Suprapubic skin (tissue), 4 donors: ENCODE measurements around the gene AKAP13. TPM values are rescaled to one million over a fixed set of nuclear protein-coding genes. Genes with fewer than 3 reads are reported as not detected.

Source experiments
- DNase-seq, 2 donors: peaks; one replicate each; pipeline ENCODE4 v3.0.0-alpha.2; 2019; ENCODE audit warnings: low spot score in 2 of 2
- H3K27ac ChIP-seq: fragments of 200-600 bp; sonication (generic); one replicate; pipeline ENCODE4 v1.5.1; 2019
- H3K27me3 ChIP-seq: fragments of 200-600 bp; sonication (generic); one replicate; pipeline ENCODE4 v1.5.1; 2019
- H3K36me3 ChIP-seq: fragments of 200-600 bp; sonication (generic); one replicate; pipeline ENCODE4 v1.5.1; 2019
- H3K4me1 ChIP-seq: fragments of 200-600 bp; sonication (generic); one replicate; pipeline ENCODE4 v1.5.1; 2019
- H3K4me3 ChIP-seq: fragments of 200-600 bp; sonication (generic); one replicate; pipeline ENCODE4 v1.5.1; 2019; ENCODE audit warnings: mild to moderate bottlenecking
- H3K9me3 ChIP-seq: fragments of 200-600 bp; sonication (generic); one replicate; pipeline ENCODE4 v1.5.1; 2019
- EP300 ChIP-seq: sonication (generic); formaldehyde crosslinking; IDR thresholded peaks from one replicate; pipeline ENCODE4 v1.6.1; 2017; ENCODE audit warnings: antibody characterized with exemption
- POLR2A ChIP-seq, 2 donors: fragments of 450-650 bp; IDR thresholded peaks; one replicate each; pipeline ENCODE4 v1.6.1; 2017; ENCODE audit warnings: antibody characterized with exemption in 2 of 2, mild to moderate bottlenecking in 2 of 2, moderate library complexity in 2 of 2
- POLR2AphosphoS5 ChIP-seq, 3 donors: sonication (generic); formaldehyde crosslinking; IDR thresholded peaks; one replicate each; pipeline ENCODE4 v1.6.1; 2017; ENCODE audit warnings: antibody characterized with exemption in 3 of 3
- WGBS: methylation state at CpG from one replicate; pipeline ENCODE4 v1.1.5; 2018; 5-methylcytosine and 5-hydroxymethylcytosine counted together
- total RNA-seq, 4 donors: library from RNA; depleted of rRNA; stranded (reverse); fragments of >200 nt; gene quantifications; one replicate each; pipeline ENCODE4 v1.1.0, GENCODE V29; 2016
- TF ChIP-seq, protein P1 (sequence below), 2 donors: fragments of 200-600 bp in 1 of 2; fragments of 450-650 bp in 1 of 2; sonication (generic) in 1 of 2; IDR thresholded peaks; one replicate each; pipeline ENCODE4 v1.5.1; 2016 to 2019; ENCODE audit warnings: antibody characterized with exemption in 2 of 2, mild to moderate bottlenecking in 1 of 2, moderate library complexity in 1 of 2

The AKAP13 gene
- total RNA-seq, 4 donors from 2014 or later: 124 to 249 (median 163) TPM

DNA sequence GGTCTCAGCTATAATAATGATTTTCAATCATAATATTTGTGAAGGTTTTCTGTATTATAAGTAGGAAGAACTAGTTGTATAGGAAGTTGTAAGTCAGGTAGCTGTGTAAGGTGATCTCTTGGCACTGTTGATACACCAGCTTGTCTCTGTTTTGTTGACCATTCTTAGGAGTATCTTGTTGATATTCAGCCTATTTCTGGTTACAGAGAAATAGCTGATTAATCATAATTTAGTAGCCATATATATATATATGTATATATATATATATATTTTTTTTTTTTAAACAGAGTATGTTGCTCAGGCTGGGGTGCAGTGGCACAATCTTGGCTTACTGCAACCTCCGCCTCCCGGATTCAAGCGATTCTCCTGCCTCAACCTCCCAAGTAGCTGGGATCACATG lies 20.2 kb downstream of the AKAP13 start:
- Histone ChIP-seq H3K4me3 (no peak overlapping the region), H3K9me3 (no peaks in the 10 kb centered on the region), H3K36me3 (no peaks in the 10 kb centered on the region), H3K27ac (no peak overlapping the region), H3K4me1 (peaks cover 55% of the 10 kb centered on the region), H3K27me3 (no peaks in the 10 kb centered on the region)
- TF ChIP-seq EP300: no peak
- no peak for TF ChIP-seq POLR2A (IDR thresholded peaks at IDR 0.05)
- TF ChIP-seq, protein P1, sequence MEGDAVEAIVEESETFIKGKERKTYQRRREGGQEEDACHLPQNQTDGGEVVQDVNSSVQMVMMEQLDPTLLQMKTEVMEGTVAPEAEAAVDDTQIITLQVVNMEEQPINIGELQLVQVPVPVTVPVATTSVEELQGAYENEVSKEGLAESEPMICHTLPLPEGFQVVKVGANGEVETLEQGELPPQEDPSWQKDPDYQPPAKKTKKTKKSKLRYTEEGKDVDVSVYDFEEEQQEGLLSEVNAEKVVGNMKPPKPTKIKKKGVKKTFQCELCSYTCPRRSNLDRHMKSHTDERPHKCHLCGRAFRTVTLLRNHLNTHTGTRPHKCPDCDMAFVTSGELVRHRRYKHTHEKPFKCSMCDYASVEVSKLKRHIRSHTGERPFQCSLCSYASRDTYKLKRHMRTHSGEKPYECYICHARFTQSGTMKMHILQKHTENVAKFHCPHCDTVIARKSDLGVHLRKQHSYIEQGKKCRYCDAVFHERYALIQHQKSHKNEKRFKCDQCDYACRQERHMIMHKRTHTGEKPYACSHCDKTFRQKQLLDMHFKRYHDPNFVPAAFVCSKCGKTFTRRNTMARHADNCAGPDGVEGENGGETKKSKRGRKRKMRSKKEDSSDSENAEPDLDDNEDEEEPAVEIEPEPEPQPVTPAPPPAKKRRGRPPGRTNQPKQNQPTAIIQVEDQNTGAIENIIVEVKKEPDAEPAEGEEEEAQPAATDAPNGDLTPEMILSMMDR (IDR thresholded peaks at IDR 0.05): no peak
- TF ChIP-seq POLR2AphosphoS5 (IDR thresholded peaks at IDR 0.05): no peak
- 98% methylated on average over 3 of the region's 3 CpGs for WGBS
- DNase-seq: no peak

DNA sequence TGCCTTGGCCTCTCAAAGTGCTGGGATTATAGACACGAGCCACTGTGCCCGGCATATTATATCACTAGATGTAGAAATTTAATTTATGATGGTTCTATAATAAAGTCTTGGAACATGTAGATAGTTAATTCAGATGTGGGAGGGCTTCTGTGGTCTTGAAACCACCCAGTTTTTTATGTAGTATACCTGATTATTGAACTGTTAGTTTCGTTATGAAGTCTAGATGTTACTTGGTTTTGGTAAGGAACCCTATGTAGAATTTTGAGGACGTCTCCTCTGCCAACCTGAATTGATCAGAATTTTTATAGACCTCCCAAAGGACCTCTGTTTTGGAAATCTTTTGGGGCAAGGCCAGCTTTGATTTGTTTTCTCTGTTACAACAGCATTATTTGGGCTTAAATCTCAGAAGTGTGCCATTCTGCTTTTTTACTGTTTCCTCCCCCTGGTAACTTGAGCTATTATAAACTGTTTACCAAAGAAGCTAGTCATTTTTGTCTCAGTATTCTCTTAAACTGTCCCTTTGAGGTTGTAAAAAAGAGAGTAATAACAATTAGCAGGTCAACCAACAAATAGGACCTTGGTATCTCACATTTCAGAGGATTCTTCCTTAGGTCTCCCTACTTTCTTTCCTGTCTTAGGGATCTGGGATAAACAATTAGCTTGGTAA lies 20.8 kb downstream of the AKAP13 start:
- DNase-seq: no peak
- TF ChIP-seq POLR2A (IDR thresholded peaks at IDR 0.05): no peak
- TF ChIP-seq EP300: no peak
- TF ChIP-seq, protein P1 (IDR thresholded peaks at IDR 0.05): no peak
- no peak for TF ChIP-seq POLR2AphosphoS5 (IDR thresholded peaks at IDR 0.05)
- Histone ChIP-seq H3K36me3 (no peaks in the 10 kb centered on the region), H3K9me3 (no peaks in the 10 kb centered on the region), H3K4me3 (no peak overlapping the region), H3K27me3 (no peaks in the 10 kb centered on the region), H3K27ac (no peak overlapping the region), H3K4me1 (peaks cover 59% of the 10 kb centered on the region)
- WGBS: 86% methylated on average over 4 of the region's 4 CpGs

DNA sequence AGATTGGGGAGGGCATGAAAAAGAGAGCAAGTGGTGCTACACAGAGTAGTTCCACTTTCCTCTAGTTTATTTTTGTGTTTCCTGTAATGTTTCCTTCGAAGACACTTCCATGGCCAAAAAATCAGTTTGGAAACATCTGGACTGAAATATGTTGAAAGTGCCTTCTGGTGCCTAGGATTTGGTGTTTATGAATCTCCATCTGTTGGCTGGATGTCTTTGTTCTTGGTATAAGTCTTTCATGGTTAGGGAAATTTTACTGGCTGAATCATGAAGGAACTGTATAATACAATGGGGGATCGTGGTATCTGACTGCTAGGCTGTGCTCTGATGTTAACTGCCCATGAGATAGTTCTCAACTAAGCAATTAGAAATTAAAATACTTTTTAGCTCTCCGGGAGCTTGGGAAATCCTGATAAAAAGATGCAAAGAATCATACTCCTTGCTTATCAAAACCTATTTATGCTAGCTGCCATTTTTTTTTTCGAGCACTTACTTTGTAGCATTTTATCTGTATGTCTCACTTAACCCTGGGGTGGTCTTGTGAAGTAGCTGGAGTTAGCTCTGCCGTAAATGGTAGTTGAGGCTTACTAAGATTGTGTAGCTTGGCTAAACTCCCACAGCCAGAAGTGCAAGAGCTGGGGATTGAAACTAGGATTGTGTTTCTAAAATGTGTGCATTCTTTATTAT lies 21.9 kb downstream of the AKAP13 start:
- no peak overlapping the region for H3K4me3 ChIP-seq
- 65% methylated on average over 5 of the region's 5 CpGs for WGBS
- TF ChIP-seq POLR2A (IDR thresholded peaks at IDR 0.05) (no peak), POLR2AphosphoS5 (IDR thresholded peaks at IDR 0.05) (no peak), EP300 (no peak)
- TF ChIP-seq, protein P1 (IDR thresholded peaks at IDR 0.05): no peak
- H3K27ac ChIP-seq: no peak overlapping the region
- H3K36me3 ChIP-seq: no peaks in the 10 kb centered on the region
- peaks cover 60% of the 10 kb centered on the region for H3K4me1 ChIP-seq
- DNase-seq: no peak
- H3K27me3 ChIP-seq: no peaks in the 10 kb centered on the region
- H3K9me3 ChIP-seq: no peaks in the 10 kb centered on the region

DNA sequence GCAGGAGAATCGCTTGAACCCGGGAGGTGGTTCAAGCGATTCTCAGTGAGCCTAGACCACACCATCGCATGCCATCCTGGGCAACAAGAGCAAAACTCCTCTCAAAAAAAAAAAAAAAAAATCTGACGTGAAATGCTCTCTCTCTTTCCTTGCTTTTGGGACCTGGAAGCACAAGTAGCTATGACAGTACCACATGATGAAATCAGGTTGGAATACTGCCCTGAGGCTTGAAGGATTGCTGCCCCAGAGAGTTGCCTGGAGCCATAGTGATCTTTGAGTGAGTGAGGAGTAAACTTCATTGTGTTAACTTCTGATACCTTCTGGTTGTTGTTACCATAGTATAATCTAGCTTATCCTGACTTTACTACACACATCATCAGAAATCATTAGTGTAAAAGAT lies 23.3 kb downstream of the AKAP13 start:
- no peak for DNase-seq
- WGBS: 80% methylated on average over 5 of the region's 5 CpGs

More for the DNA sequence above, 23.3 kb downstream of the AKAP13 start:
- Histone ChIP-seq H3K36me3 (no peaks in the 10 kb centered on the region), H3K9me3 (no peaks in the 10 kb centered on the region), H3K4me1 (peaks cover 63% of the 10 kb centered on the region), H3K4me3 (no peak overlapping the region), H3K27me3 (no peaks in the 10 kb centered on the region), H3K27ac (no peak overlapping the region)
- TF ChIP-seq EP300 (no peak), POLR2AphosphoS5 (IDR thresholded peaks at IDR 0.05) (no peak), POLR2A (IDR thresholded peaks at IDR 0.05) (no peak)
- TF ChIP-seq, protein P1 (IDR thresholded peaks at IDR 0.05): no peak
